B cell (primary cell): Measurements from ENCODE around the gene SMC1B. TPM values are rescaled to one million over a fixed set of nuclear protein-coding genes. Genes with fewer than 3 reads are reported as not detected.
A peak's percentile ranks its signal among the peaks of the same experiment; 100 is the strongest.

Experiments used
- ATAC-seq: fragments of 200-7000 bp; cut with Tn5 transposase; one replicate; pipeline ENCODE4 v1.10.0; 2021; ENCODE audit warnings: low read depth, mild to moderate bottlenecking, moderate number of reproducible peaks, moderate library complexity
- CTCF ChIA-PET: fragments of 350-600 bp; sonication (Branson Sonifier 250); formaldehyde crosslinking; loops from one replicate; lab custom pipeline; 2021; ENCODE audit warnings: antibody characterized with exemption, inconsistent platforms; lab: Charles Lee
- POLR2A ChIA-PET: fragments of 350-600 bp; sonication (Branson Sonifier 250); formaldehyde crosslinking; loops from one replicate; lab custom pipeline; 2021; ENCODE audit warnings: antibody characterized with exemption; lab: Charles Lee
- DNase-seq: peaks from one replicate; pipeline ENCODE4 v3.0.0; 2013
- H2AFZ ChIP-seq: 2 replicates; pipeline ENCODE4 v1.6.1; 2012; ENCODE audit warnings: mild to moderate bottlenecking, low read depth, low read length; ENCODE audit not compliant: insufficient read depth, poor library complexity, severe bottlenecking
- H3K27ac ChIP-seq, 2 donors: 1 replicate in 1 of 2; 2 replicates in 1 of 2; pipeline ENCODE4 v1.5.1; 2012 to 2013; ENCODE audit warnings: low read length in 2 of 2, mild to moderate bottlenecking in 2 of 2, moderate library complexity in 1 of 2
- H3K27me3 ChIP-seq, 4 experiments: fragments of 200-600 bp in 1 of 4; sonication (generic) in 1 of 4; replicated peaks in 1 of 4; 1 replicate in 2 of 4; 2 replicates in 2 of 4; pipeline versions ENCODE4 v1.6.1 to v1.7.0; 2013 to 2016; ENCODE audit warnings: low read length in 3 of 4, mild to moderate bottlenecking in 2 of 4, mixed read lengths in 1 of 4, moderate library complexity in 1 of 4; ENCODE audit not compliant: insufficient read depth in 4 of 4, control insufficient read depth in 3 of 4; ENCODE audit errors: control extremely low read depth in 1 of 4
- H3K36me3 ChIP-seq, 2 experiments: replicated peaks in 1 of 2; 1 replicate in 1 of 2; 2 replicates in 1 of 2; pipeline versions ENCODE4 v1.6.1 to v1.7.1; 2013; ENCODE audit warnings: low read length in 1 of 2; ENCODE audit not compliant: insufficient read depth in 2 of 2, control insufficient read depth in 1 of 2; ENCODE audit errors: control extremely low read depth in 1 of 2, extremely low read depth in 1 of 2
- H3K4me1 ChIP-seq, 2 donors: fragments of 200-600 bp in 1 of 2; sonication (generic) in 1 of 2; 1 replicate in 1 of 2; 2 replicates in 1 of 2; pipeline versions ENCODE4 v1.5.1 to v1.6.1; 2013 to 2017; ENCODE audit warnings: low read length in 2 of 2; ENCODE audit not compliant: control insufficient read depth in 2 of 2, insufficient read depth in 2 of 2
- H3K4me2 ChIP-seq: replicated peaks from 2 replicates; pipeline ENCODE3; 2012; ENCODE audit warnings: mild to moderate bottlenecking, low read depth, low read length; ENCODE audit not compliant: poor library complexity, severe bottlenecking
- H3K4me3 ChIP-seq, 5 experiments: fragments of 200-600 bp in 1 of 5; sonication (generic) in 1 of 5; 1 replicate in 3 of 5; 2 replicates in 2 of 5; pipeline versions ENCODE4 v1.5.1 to v1.7.0; 2011 to 2016; ENCODE audit warnings: low read length in 4 of 5, mild to moderate bottlenecking in 4 of 5, low read depth in 2 of 5, control low read depth in 1 of 5, moderate library complexity in 1 of 5; ENCODE audit not compliant: insufficient read depth in 1 of 5; ENCODE audit errors: control extremely low read depth in 1 of 5, extremely low read depth in 1 of 5
- H3K79me2 ChIP-seq: fragments of 200-600 bp; sonication (generic); one replicate; pipeline ENCODE4 v1.6.0; 2016; ENCODE audit warnings: low read length; ENCODE audit not compliant: control insufficient read depth, insufficient read depth
- H3K9ac ChIP-seq: fragments of 200-600 bp; sonication (generic); 2 replicates; pipeline ENCODE4 v1.6.1; 2017; ENCODE audit warnings: mild to moderate bottlenecking, low read length, moderate library complexity
- H3K9me3 ChIP-seq, 3 donors: one replicate each; pipeline versions ENCODE4 v1.6.1 to v1.7.1; 2013; ENCODE audit warnings: low read length in 2 of 3; ENCODE audit not compliant: control insufficient read depth in 2 of 3, insufficient read depth in 1 of 3; ENCODE audit errors: control extremely low read depth in 1 of 3
- H4K20me1 ChIP-seq: 2 replicates; pipeline ENCODE4 v1.6.0; 2012; ENCODE audit warnings: mild to moderate bottlenecking, low read length; ENCODE audit not compliant: insufficient read depth, control insufficient read depth, poor library complexity, severe bottlenecking
- H3K27ac Mint-ChIP-seq: one replicate; pipeline ENCODE4 v1.8.0; 2021; ENCODE audit warnings: mixed read lengths
- H3K27me3 Mint-ChIP-seq: one replicate; pipeline ENCODE4 v1.8.0; 2021; ENCODE audit warnings: mixed read lengths
- H3K4me1 Mint-ChIP-seq: one replicate; pipeline ENCODE4 v1.8.0; 2021; ENCODE audit warnings: mixed read lengths
- H3K4me3 Mint-ChIP-seq: one replicate; pipeline ENCODE4 v1.8.0; 2021; ENCODE audit warnings: mixed read lengths
- H3K9me3 Mint-ChIP-seq: one replicate; pipeline ENCODE4 v1.8.0; 2022; ENCODE audit warnings: mixed read lengths; ENCODE audit not compliant: insufficient read depth
- EZH2 ChIP-seq: IDR thresholded peaks from 2 replicates; pipeline ENCODE4 v1.6.1; 2012; ENCODE audit warnings: borderline replicate concordance, low read depth, mild to moderate bottlenecking, moderate library complexity, low read length; ENCODE audit not compliant: insufficient read depth, poor library complexity, severe bottlenecking
- WGBS: methylation state at CpG from one replicate; pipeline ENCODE4 v1.1.5; 2013; ENCODE audit warnings: missing lambda C conversion rate; ENCODE audit not compliant: insufficient coverage; 5-methylcytosine and 5-hydroxymethylcytosine counted together
- intact Hi-C: fragments of 100-400 bp; cut with micrococcal nuclease; formaldehyde crosslinking; loops from one replicate; pipeline ENCODE4 v1.10.0; 2022
- polyA plus RNA-seq: library from polyadenylated mRNA; depleted of rRNA; stranded (reverse); fragments of >200 nt; gene quantifications from 2 replicates; pipeline ENCODE4 v1.2.3, GENCODE V29; 2012
- total RNA-seq, 2 donors: library from RNA; stranded (reverse); fragments of 120-200 nt in 1 of 2; gene quantifications; 1 replicate in 1 of 2; 2 replicates in 1 of 2; pipeline versions ENCODE4 v1.2.3 to v1.2.4, GENCODE V29; 2013 to 2022
- TF ChIP-seq, protein P1 (sequence below): fragments of 200-600 bp; IDR thresholded peaks from one replicate; pipeline ENCODE4 v1.8.0; 2022; ENCODE audit warnings: antibody characterized with exemption, mild to moderate bottlenecking

The SMC1B gene
- total and polyA plus RNA-seq, 2 donors (not counting 1 experiment from before 2014, with no cell fraction given), result 0.07 TPM; not detected in 1

DNA sequence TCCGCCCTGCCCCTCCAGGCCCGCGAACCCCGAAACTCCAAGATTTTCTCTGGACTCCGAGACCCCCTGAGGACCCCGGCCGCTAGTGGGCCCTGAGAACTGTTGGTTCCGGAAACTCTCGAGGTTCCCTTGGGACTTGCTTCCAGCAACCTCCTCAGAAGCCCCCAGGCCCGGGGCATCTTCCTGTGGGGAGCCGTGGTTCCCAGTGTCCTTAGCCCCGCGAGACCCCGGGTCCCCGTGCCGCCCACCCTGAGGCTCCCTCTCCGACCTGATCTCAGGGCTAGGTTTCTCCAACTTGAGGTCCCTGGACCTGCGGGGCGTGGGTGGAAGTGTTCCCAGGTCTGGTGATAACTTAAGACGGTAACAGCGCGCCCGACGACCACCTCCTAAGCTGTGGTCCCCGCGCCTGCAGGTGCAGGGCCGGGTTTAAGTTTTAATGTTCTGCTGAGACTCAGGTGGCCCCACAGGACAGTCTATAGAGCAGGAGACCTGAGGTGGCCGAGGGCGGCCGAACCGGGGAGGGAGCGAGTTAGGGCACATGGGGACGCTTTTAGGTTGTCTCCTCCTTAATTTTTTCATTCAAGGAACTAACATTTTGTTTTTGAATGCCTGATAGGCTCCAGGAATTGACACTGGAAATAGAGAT, 102.9 kb downstream of the SMC1B start:
- peak overlapping the region; percentile 87 for H2AFZ ChIP-seq
- CTCF ChIA-PET, result no interaction called here

More for the DNA sequence above, 102.9 kb downstream of the SMC1B start:
- Mint-ChIP-seq H3K27me3 (no peaks in the 10 kb centered on the region), H3K27ac (peak overlapping the region; percentile 81), H3K9me3 (no peaks in the 10 kb centered on the region), H3K4me1 (peaks cover 39% of the 10 kb centered on the region), H3K4me3 (peak overlapping the region; percentile 85)
- Histone ChIP-seq H3K36me3 (no peaks in the 10 kb centered on the region), H3K9me3 (no peaks in the 10 kb centered on the region), H3K27ac (peak overlapping the region; percentile 34 to 73), H4K20me1 (no peaks in the 10 kb centered on the region), H3K4me2 (peak overlapping the region; percentile 98), H3K9ac (peak overlapping the region; percentile 87), H3K79me2 (peaks cover 51% of the 10 kb centered on the region), H3K4me3 (peak overlapping the region; percentile 11 to 95 (median 80)), H3K27me3 (no peaks in the 10 kb centered on the region), H3K4me1 (peaks cover 18 to 25% of the 10 kb centered on the region in 2 donors)
- TF ChIP-seq EZH2, result no peak
- TF ChIP-seq, protein P1, sequence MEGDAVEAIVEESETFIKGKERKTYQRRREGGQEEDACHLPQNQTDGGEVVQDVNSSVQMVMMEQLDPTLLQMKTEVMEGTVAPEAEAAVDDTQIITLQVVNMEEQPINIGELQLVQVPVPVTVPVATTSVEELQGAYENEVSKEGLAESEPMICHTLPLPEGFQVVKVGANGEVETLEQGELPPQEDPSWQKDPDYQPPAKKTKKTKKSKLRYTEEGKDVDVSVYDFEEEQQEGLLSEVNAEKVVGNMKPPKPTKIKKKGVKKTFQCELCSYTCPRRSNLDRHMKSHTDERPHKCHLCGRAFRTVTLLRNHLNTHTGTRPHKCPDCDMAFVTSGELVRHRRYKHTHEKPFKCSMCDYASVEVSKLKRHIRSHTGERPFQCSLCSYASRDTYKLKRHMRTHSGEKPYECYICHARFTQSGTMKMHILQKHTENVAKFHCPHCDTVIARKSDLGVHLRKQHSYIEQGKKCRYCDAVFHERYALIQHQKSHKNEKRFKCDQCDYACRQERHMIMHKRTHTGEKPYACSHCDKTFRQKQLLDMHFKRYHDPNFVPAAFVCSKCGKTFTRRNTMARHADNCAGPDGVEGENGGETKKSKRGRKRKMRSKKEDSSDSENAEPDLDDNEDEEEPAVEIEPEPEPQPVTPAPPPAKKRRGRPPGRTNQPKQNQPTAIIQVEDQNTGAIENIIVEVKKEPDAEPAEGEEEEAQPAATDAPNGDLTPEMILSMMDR, result no peak
- POLR2A ChIA-PET, result interaction anchor here (0.5 to 1.0 kb wide), 3 partner anchors 10 to 48 kb away, joined by 3 to 6 read pairs (median 4); no protein-coding TSS in a partner anchor
- intact Hi-C loops, result loop anchor here (1.0 kb wide), 1 partner anchor 8 kb away; no protein-coding TSS in a partner anchor
- DNase-seq (no peak), ATAC-seq (no peak)
- WGBS, result 2% methylated on average over 27 of the region's 33 CpGs
